ENCODE results near the gene AHCYL2.

DNA sequence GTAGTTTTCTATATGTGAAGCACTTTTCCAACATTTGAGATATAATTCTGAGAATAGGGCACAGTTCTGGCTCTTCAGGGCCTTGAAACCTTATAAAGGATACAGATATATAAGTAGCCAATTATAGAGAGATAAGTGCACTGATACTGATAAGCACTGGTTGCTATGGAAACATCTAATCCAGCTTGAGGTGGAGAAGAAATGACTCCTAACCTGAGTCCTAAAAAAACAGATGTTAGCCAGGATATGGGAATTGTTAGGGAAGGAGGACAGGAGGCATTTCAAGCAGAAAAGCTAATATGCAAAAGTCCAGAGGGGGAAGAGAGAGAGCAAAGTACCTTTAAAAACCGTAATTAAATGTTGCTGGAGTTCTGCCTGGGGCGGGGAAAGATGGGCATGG, 240.2 kb downstream of the AHCYL2 start:
- TF ChIP-seq EZH2 (IDR thresholded peaks at IDR 0.05; ENCODE audit: low read depth, unreplicated experiment) (no peak), JUNB (IDR thresholded peaks at IDR 0.05; ENCODE audit: unreplicated experiment) (no peak)

Data from GM23338 (cell line).